ENCODE results near the gene FAM184B. TPM values are rescaled to one million over a fixed set of nuclear protein-coding genes. Genes with fewer than 3 reads are reported as not detected.

Gene FAM184B
- total RNA-seq, 1 donor from 2014 or later: 0.08 TPM

DNA sequence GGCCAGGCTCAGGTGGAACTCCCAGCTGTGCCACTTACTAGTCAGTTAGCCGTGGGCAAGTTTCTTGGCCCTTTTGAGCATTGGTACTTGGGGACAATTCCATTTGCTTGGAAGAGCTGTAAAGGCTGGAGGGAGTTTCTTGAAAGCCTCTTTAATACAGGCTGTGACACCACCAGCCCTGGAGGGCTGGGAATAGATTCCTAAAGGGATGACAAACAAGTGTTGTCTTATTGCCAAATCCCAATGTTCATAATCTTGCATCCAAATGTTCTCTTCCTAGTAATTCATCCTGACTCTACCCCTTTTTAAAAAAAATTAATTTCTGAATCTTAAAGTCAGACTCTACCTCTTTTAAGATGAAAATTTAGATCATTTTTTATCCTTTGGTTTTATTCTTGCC is 181.6 kb downstream of the FAM184B start:
- H3K36me3 Mint-ChIP-seq (ENCODE audit: low read depth, unreplicated experiment): peaks cover 34% of the 10 kb centered on the region
- H3K4me3 Mint-ChIP-seq (ENCODE audit: unreplicated experiment): peak overlapping the region; percentile 14
- no peaks in the 10 kb centered on the region for H3K4me1 Mint-ChIP-seq (ENCODE audit: unreplicated experiment)
- no peaks in the 10 kb centered on the region for H3K9me3 Mint-ChIP-seq (ENCODE audit: unreplicated experiment)
- no peak for DNase-seq (ENCODE audit: low spot score)
- TF ChIP-seq, protein P1, sequence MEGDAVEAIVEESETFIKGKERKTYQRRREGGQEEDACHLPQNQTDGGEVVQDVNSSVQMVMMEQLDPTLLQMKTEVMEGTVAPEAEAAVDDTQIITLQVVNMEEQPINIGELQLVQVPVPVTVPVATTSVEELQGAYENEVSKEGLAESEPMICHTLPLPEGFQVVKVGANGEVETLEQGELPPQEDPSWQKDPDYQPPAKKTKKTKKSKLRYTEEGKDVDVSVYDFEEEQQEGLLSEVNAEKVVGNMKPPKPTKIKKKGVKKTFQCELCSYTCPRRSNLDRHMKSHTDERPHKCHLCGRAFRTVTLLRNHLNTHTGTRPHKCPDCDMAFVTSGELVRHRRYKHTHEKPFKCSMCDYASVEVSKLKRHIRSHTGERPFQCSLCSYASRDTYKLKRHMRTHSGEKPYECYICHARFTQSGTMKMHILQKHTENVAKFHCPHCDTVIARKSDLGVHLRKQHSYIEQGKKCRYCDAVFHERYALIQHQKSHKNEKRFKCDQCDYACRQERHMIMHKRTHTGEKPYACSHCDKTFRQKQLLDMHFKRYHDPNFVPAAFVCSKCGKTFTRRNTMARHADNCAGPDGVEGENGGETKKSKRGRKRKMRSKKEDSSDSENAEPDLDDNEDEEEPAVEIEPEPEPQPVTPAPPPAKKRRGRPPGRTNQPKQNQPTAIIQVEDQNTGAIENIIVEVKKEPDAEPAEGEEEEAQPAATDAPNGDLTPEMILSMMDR (IDR thresholded peaks at IDR 0.05; ENCODE audit: unreplicated experiment): no peak
- H3K27me3 Mint-ChIP-seq (ENCODE audit: unreplicated experiment): no peaks in the 10 kb centered on the region
- no peak overlapping the region for H3K27ac Mint-ChIP-seq (ENCODE audit: unreplicated experiment)

GRCh38 chr4:17597517-17597916 is 183.9 kb downstream of the FAM184B start:
- peak overlapping the region; percentile 18 for H3K27ac Mint-ChIP-seq (ENCODE audit: unreplicated experiment)
- H3K36me3 Mint-ChIP-seq (ENCODE audit: low read depth, unreplicated experiment): peaks cover 37% of the 10 kb centered on the region
- H3K9me3 Mint-ChIP-seq (ENCODE audit: unreplicated experiment): no peaks in the 10 kb centered on the region
- TF ChIP-seq, protein P1 (IDR thresholded peaks at IDR 0.05; ENCODE audit: unreplicated experiment): peak; percentile 38
- DNase-seq (ENCODE audit: low spot score): peak; percentile 22
- no peaks in the 10 kb centered on the region for H3K4me1 Mint-ChIP-seq (ENCODE audit: unreplicated experiment)
- no peaks in the 10 kb centered on the region for H3K27me3 Mint-ChIP-seq (ENCODE audit: unreplicated experiment)
- H3K4me3 Mint-ChIP-seq (ENCODE audit: unreplicated experiment): no peak overlapping the region

DNA sequence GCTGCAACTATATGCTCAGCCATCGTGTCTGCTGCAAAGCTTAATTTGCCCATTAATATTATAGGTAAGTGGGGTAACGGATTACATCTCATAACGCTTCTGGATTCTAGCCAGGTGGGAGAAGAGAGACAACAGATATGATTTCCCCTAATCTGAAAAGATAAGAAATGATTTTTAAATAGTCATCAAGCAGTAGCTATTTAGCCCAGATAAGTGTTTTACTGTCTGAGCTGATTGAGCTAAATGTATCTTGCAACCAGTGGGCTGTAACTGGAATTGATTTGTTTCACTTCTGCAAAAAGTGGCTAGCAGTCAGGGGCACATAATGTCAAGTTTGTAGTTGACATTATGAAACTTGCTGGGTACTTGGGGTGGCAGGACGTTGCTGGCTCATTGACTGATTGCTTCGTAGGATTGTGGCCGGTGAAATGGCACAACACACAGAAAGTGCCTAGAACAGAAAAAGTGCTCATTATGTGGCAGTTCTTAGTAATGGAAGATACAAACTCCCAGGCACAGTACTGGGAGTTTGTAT is 185.9 kb downstream of the FAM184B start:
- Mint-ChIP-seq H3K4me1 (ENCODE audit: unreplicated experiment) (peaks cover 7% of the 10 kb centered on the region), H3K4me3 (ENCODE audit: unreplicated experiment) (no peak overlapping the region), H3K9me3 (ENCODE audit: unreplicated experiment) (no peaks in the 10 kb centered on the region), H3K36me3 (ENCODE audit: low read depth, unreplicated experiment) (peaks cover 41% of the 10 kb centered on the region), H3K27me3 (ENCODE audit: unreplicated experiment) (no peaks in the 10 kb centered on the region), H3K27ac (ENCODE audit: unreplicated experiment) (no peak overlapping the region)
- TF ChIP-seq, protein P1 (IDR thresholded peaks at IDR 0.05; ENCODE audit: unreplicated experiment): no peak
- DNase-seq (ENCODE audit: low spot score): no peak

DNA sequence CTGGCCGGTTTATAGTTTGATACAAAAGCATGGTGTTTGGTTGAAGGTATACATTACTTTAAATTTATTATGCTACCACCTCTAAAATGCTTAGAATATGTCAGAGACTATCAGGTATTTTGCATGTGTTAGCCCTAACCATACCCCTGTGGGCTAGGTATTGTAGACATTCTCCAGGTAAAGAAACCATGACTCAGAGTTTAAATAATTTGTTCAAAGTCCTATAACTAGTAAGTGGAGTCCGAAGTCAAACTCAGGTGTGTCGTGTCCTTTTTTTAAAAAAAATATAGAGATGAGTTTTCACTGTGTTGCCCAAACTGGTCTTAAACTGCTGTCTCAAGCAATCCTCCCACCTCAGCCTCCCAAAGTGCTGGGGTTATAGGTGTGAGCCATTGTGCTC is 192.1 kb downstream of the FAM184B start:
- Mint-ChIP-seq H3K36me3 (ENCODE audit: low read depth, unreplicated experiment) (peaks cover 48% of the 10 kb centered on the region), H3K27me3 (ENCODE audit: unreplicated experiment) (no peaks in the 10 kb centered on the region), H3K27ac (ENCODE audit: unreplicated experiment) (no peak overlapping the region), H3K4me3 (ENCODE audit: unreplicated experiment) (no peak overlapping the region), H3K4me1 (ENCODE audit: unreplicated experiment) (peaks cover 10% of the 10 kb centered on the region), H3K9me3 (ENCODE audit: unreplicated experiment) (no peaks in the 10 kb centered on the region)
- no peak for DNase-seq (ENCODE audit: low spot score)
- TF ChIP-seq, protein P1 (IDR thresholded peaks at IDR 0.05; ENCODE audit: unreplicated experiment): no peak

DNA sequence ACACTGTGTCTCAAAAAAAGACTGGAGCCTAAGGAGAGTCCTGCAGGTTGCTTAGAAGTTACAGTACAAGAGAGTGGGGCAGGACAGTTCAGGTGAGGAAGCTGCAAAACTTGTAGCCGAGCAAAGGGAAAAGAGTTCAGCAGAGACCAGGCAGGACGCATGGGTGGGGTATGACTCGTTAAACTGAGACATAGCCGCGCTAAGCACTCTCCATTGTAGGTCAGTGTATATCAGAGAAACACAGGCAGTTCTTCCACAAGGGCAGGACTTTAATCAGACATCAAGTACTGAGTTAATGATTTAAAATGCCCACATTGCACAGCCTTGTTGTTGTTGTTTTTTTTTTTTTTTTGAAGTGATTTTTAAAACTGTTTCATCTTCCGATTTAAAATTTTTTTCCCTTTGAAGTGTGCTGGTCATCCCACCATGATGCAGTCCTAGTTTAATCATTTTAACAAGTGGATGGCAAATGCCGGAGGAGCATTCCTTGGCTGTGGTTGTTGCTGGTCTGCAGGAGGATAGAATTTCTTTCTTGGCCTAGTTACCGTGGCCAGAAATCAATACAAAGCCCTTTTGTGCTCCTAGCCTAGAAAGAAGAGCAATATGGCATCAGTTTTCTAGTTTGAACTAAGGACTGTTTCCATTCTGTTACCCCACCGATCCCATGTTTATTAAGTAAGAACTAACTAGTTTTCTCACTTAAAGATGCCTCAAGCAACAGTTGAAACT is 194.2 kb downstream of the FAM184B start:
- H3K9me3 Mint-ChIP-seq (ENCODE audit: unreplicated experiment): no peaks in the 10 kb centered on the region
- no peak overlapping the region for H3K27ac Mint-ChIP-seq (ENCODE audit: unreplicated experiment)
- TF ChIP-seq, protein P1 (IDR thresholded peaks at IDR 0.05; ENCODE audit: unreplicated experiment): no peak
- no peaks in the 10 kb centered on the region for H3K27me3 Mint-ChIP-seq (ENCODE audit: unreplicated experiment)
- H3K36me3 Mint-ChIP-seq (ENCODE audit: low read depth, unreplicated experiment): peaks cover 51% of the 10 kb centered on the region
- H3K4me1 Mint-ChIP-seq (ENCODE audit: unreplicated experiment): peaks cover 12% of the 10 kb centered on the region
- DNase-seq (ENCODE audit: low spot score): no peak
- H3K4me3 Mint-ChIP-seq (ENCODE audit: unreplicated experiment): no peak overlapping the region
